GM12878 (cell line): ENCODE results near the gene TSC22D3. TPM values are rescaled to one million over a fixed set of nuclear protein-coding genes. Genes with fewer than 3 reads are reported as not detected.

ENCODE experiments used
- ATAC-seq: fragments of 200-7000 bp; cut with Tn5 transposase; 3 replicates; pipeline ENCODE4 v1.9.1; 2020; ENCODE audit warnings: mild to moderate bottlenecking, moderate library complexity
- BruUV-seq: library from RNA; stranded (reverse); fragments of 400-500 nt; replicated peaks from 2 replicates; lab custom pipeline; 2021; lab: Mats Ljungman, UMichigan
- CTCF ChIA-PET: fragments of 300-600 bp; sonication (Branson Sonifier 250); formaldehyde crosslinking; extraction: SDS; loops from one replicate; lab custom pipeline; 2021; ENCODE audit warnings: inconsistent platforms; lab: Yijun Ruan, JAX
- POLR2A ChIA-PET: fragments of 350-600 bp; formaldehyde crosslinking; extraction: SDS; loops from one replicate; lab custom pipeline; 2021; ENCODE audit warnings: inconsistent platforms; lab: Charles Lee
- RAD21 ChIA-PET: fragments of 300-600 bp; sonication (Branson Sonifier 250); formaldehyde crosslinking; loops from one replicate; lab custom pipeline; 2023; ENCODE audit warnings: antibody characterized with exemption; ENCODE audit not compliant: unreplicated experiment; lab: Charles Lee
- SMC1A ChIA-PET: fragments of 300-600 bp; sonication (Branson Sonifier 250); formaldehyde crosslinking; loops from one replicate; lab custom pipeline; 2023; ENCODE audit not compliant: unreplicated experiment, uncharacterized antibody; lab: Charles Lee
- DNase-seq: peaks from one replicate; pipeline ENCODE4 v3.0.0-alpha.2; 2011; ENCODE audit warnings: low read depth, low spot score
- FAIRE-seq: peaks from 3 replicates; lab custom pipeline; 2011; peaks lifted over from hg19 to GRCh38; lab: Jason Lieb, UNC
- H2AFZ ChIP-seq: 2 replicates; pipeline ENCODE4 v1.6.0; 2011; ENCODE audit warnings: low read depth, low read length, control low read depth; ENCODE audit not compliant: control insufficient read depth
- H3K27ac ChIP-seq: 2 replicates; pipeline ENCODE4 v1.5.1; 2011; ENCODE audit warnings: control low read depth; ENCODE audit not compliant: control insufficient read depth, insufficient read depth
- H3K27me3 ChIP-seq, 2 experiments: replicated peaks in 1 of 2; 2 replicates each; pipeline versions ENCODE4 v1.6.0 to v1.6.1; 2011; ENCODE audit warnings: low read length in 1 of 2; ENCODE audit not compliant: control insufficient read depth in 2 of 2, insufficient read depth in 2 of 2
- H3K36me3 ChIP-seq, 2 experiments: 2 replicates each; pipeline ENCODE4 v1.5.1; 2011; ENCODE audit warnings: low read length in 1 of 2; ENCODE audit not compliant: control insufficient read depth in 2 of 2, insufficient read depth in 2 of 2
- H3K4me1 ChIP-seq: 2 replicates; pipeline ENCODE4 v1.6.1; 2011; ENCODE audit warnings: mild to moderate bottlenecking, low read length, moderate library complexity, mixed read lengths; ENCODE audit not compliant: control insufficient read depth, insufficient read depth
- H3K4me2 ChIP-seq: 2 replicates; pipeline ENCODE4 v1.6.0; 2011; ENCODE audit warnings: control low read depth; ENCODE audit not compliant: control insufficient read depth, insufficient read depth
- H3K4me3 ChIP-seq: fragments of 200-600 bp; sonication (generic); 2 replicates; pipeline ENCODE4 v1.5.1; 2016
- H3K79me2 ChIP-seq: 2 replicates; pipeline ENCODE4 v1.6.0; 2011; ENCODE audit warnings: low read length; ENCODE audit not compliant: control insufficient read depth, insufficient read depth
- H3K9ac ChIP-seq: 2 replicates; pipeline ENCODE4 v1.8.0; 2011; ENCODE audit warnings: low read length, control low read depth, mixed read lengths; ENCODE audit not compliant: control insufficient read depth, insufficient read depth
- H3K9me3 ChIP-seq: replicated peaks from 3 replicates; pipeline ENCODE4 v1.5.1; 2011; ENCODE audit warnings: mild to moderate bottlenecking, low read length; ENCODE audit not compliant: control insufficient read depth, insufficient read depth
- H4K20me1 ChIP-seq: 2 replicates; pipeline ENCODE4 v1.6.0; 2011; ENCODE audit not compliant: control insufficient read depth, insufficient read depth
- BCLAF1 ChIP-seq: fragments of 450-650 bp; IDR thresholded peaks from 2 replicates; pipeline ENCODE4 v1.6.1; 2017; ENCODE audit warnings: antibody characterized with exemption, mild to moderate bottlenecking, moderate library complexity
- EP300 ChIP-seq, 2 experiments: fragments of 150-350 bp in 1 of 2; IDR thresholded peaks; 2 replicates each; pipeline ENCODE4 v1.6.1; 2011 to 2012; ENCODE audit warnings: low read depth in 2 of 2, low read length in 2 of 2, borderline replicate concordance in 1 of 2, improper control_type of control experiment in 1 of 2, inconsistent platforms in 1 of 2; ENCODE audit not compliant: control insufficient read depth in 1 of 2
- HDAC2 ChIP-seq: fragments of 200-600 bp; sonication (generic); IDR thresholded peaks from 2 replicates; pipeline ENCODE4 v1.6.1; 2017
- IKZF1 ChIP-seq: fragments of 450-650 bp; conservative IDR thresholded peaks from 2 replicates; pipeline ENCODE4 v1.6.1; 2017; ENCODE audit warnings: antibody characterized with exemption, mild to moderate bottlenecking
- JUNB ChIP-seq: IDR thresholded peaks from 2 replicates; pipeline ENCODE4 v1.6.1; 2016; ENCODE audit warnings: antibody characterized with exemption, mild to moderate bottlenecking
- LARP7 ChIP-seq: fragments of 450-650 bp; IDR thresholded peaks from 2 replicates; pipeline ENCODE4 v1.6.1; 2017; ENCODE audit warnings: mild to moderate bottlenecking
- MXI1 ChIP-seq: fragments of 150-350 bp; IDR thresholded peaks from 2 replicates; pipeline ENCODE4 v1.6.1; 2011; ENCODE audit warnings: low read depth, mild to moderate bottlenecking, inconsistent platforms, low read length, improper control_type of control experiment
- NFXL1 ChIP-seq: fragments of 450-650 bp; IDR thresholded peaks from 2 replicates; pipeline ENCODE4 v1.6.1; 2017; ENCODE audit warnings: antibody characterized with exemption, mild to moderate bottlenecking, borderline replicate concordance
- NFYA ChIP-seq: IDR thresholded peaks from 2 replicates; pipeline ENCODE4 v1.6.1; 2011; ENCODE audit warnings: low read depth, mild to moderate bottlenecking, low read length, improper control_type of control experiment, borderline replicate concordance
- PKNOX1 ChIP-seq: fragments of 450-650 bp; IDR thresholded peaks from 2 replicates; pipeline ENCODE4 v1.6.1; 2016; ENCODE audit warnings: mild to moderate bottlenecking
- RAD51 ChIP-seq: fragments of 450-650 bp; IDR thresholded peaks from 2 replicates; pipeline ENCODE4 v1.6.1; 2016; ENCODE audit warnings: moderate library complexity, mild to moderate bottlenecking, inconsistent platforms
- RCOR1 ChIP-seq: conservative IDR thresholded peaks from 2 replicates; pipeline ENCODE4 v1.6.1; 2012; ENCODE audit warnings: low read depth, low read length, improper control_type of control experiment
- SIX5 ChIP-seq: IDR thresholded peaks from 2 replicates; pipeline ENCODE4 v1.6.1; 2011; ENCODE audit warnings: mild to moderate bottlenecking, low read depth, low read length, moderate library complexity; ENCODE audit not compliant: severe bottlenecking
- TCF7 ChIP-seq: IDR thresholded peaks from 2 replicates; pipeline ENCODE4 v1.6.1; 2014; ENCODE audit warnings: antibody characterized with exemption, borderline replicate concordance
- WRNIP1 ChIP-seq: IDR thresholded peaks from 2 replicates; pipeline ENCODE4 v1.6.1; 2011; ENCODE audit warnings: low read depth, low read length, improper control_type of control experiment, borderline replicate concordance
- ZNF622 ChIP-seq: fragments of 450-650 bp; IDR thresholded peaks from 2 replicates; pipeline ENCODE4 v1.6.1; 2017; ENCODE audit warnings: mild to moderate bottlenecking, inconsistent platforms
- WGBS: methylation state at CpG from one replicate; pipeline ENCODE4 v1.1.6; 2016; ENCODE audit warnings: low lambda C conversion rate; ENCODE audit not compliant: insufficient replicate concordance, insufficient coverage; ENCODE audit errors: missing lambda C conversion rate; 5-methylcytosine and 5-hydroxymethylcytosine counted together
- in situ Hi-C: fragments of 300-500 bp; cut with MboI; formaldehyde crosslinking; loops from 9 replicates; pipeline ENCODE4 v1.14.3; 2018; ENCODE audit warnings: mixed read lengths
- intact Hi-C: fragments of 100-400 bp; cut with micrococcal nuclease; formaldehyde crosslinking; loops from one replicate; pipeline ENCODE4 v1.14.2; 2022; ENCODE audit not compliant: unreplicated experiment
- polyA plus RNA-seq, 11 experiments: library from polyadenylated mRNA; depleted of rRNA in 4 of 11; unstranded in 6 of 11; stranded (reverse) in 5 of 11; fragments of >200 nt; fragmentation: Nextera tagmentation in 4 of 11; fragmentation: Illumina TruSeq in 1 of 11; extraction: Ambion mirVana in 4 of 11; extraction: Trizol in 1 of 11; gene quantifications; 1 replicate in 1 of 11; 2 replicates in 10 of 11; pipeline versions ENCODE4 v1.2.1 to v1.2.3, GENCODE V29; 2011 to 2016; ENCODE audit warnings: inconsistent platforms in 2 of 11, missing spikeins in 2 of 11, low read depth in 1 of 11
- total RNA-seq, 4 experiments: library from RNA; depleted of rRNA in 3 of 4; stranded (reverse); fragments of >200 nt in 3 of 4; fragmentation: Illumina TruSeq in 1 of 4; extraction: Trizol in 1 of 4; gene quantifications; 2 replicates each; pipeline versions ENCODE4 v1.2.1 to v1.2.3, GENCODE V29; 2013 to 2021

Gene TSC22D3
- total and polyA plus RNA-seq, 10 of the 15 experiments (the other 5 are each of a cell fraction or from before 2014, with no cell fraction given), result 4.6 to 122 (median 16.1) TPM

DNA sequence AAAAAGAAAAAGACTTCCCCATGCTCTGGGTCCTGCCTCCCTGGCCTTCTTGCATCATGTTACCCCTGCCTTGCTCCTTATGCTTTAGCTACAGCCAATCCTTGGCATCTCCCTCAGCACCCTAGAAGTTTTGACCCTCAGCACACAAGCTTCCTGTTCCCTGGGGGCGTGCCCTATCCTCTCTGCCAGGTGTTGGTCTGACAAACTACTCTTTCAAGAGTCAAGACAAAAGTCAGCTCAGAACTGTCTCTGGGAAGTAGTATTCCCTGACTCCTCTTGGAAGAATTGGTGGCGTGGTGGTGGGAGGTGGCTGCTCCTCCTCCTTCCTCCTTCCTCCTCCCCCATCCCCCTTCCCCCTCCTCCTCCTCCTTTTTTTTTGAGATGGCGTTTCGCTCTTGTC lies 106.3 kb downstream of the TSC22D3 start:
- H2AFZ ChIP-seq, result no peak overlapping the region
- ChIA-PET CTCF (interaction anchor here (1.9 to 8.6 kb wide), 3 partner anchors 11 to 107 kb away, joined by 9 to 136 read pairs (median 32); partner anchors contain the start of genes NCBP2L and TSC22D3), SMC1A (interaction anchor here (1.3 to 15.8 kb wide), 6 partner anchors 9 to 109 kb away, joined by 3 to 149 read pairs (median 4); partner anchors contain the start of genes NCBP2L and TSC22D3), POLR2A (interaction anchor here (0.7 kb wide), 1 partner anchor 70 kb away, joined by 5 read pairs; no protein-coding TSS in a partner anchor)
- no peak overlapping the region for H3K27ac ChIP-seq
- no peaks in the 10 kb centered on the region for H3K9me3 ChIP-seq
- in situ Hi-C loops (loop anchor here (10.0 kb wide), 1 partner anchor 226 kb away; no protein-coding TSS in a partner anchor), intact Hi-C loops (no loop called here)
- H3K4me2 ChIP-seq, result no peak overlapping the region
- no peak for DNase-seq
- H3K27me3 ChIP-seq, result no peaks in the 10 kb centered on the region
- no peak overlapping the region for H3K4me3 ChIP-seq
- ATAC-seq, result no peak
- TF ChIP-seq TCF7 (no peak), PKNOX1 (no peak), RAD51 (no peak), BCLAF1 (no peak), ZNF622 (no peak), HDAC2 (no peak), MXI1 (no peak), NFYA (no peak), LARP7 (no peak), WRNIP1 (no peak), NFXL1 (no peak), RCOR1 (no peak), JUNB (no peak), SIX5 (no peak), IKZF1 (no peak), EP300 (IDR thresholded peaks at IDR 0.05; ENCODE audit: borderline replicate concordance in 1 of 2, control insufficient read depth in 1 of 2, low read depth in 2 of 2, low read length in 2 of 2) (no peak)
- TF ChIP-seq, all 136 proteins: peak for 0
- no peaks in the 10 kb centered on the region; a peak in 1 of 4 replicates for H3K36me3 ChIP-seq
- no peaks in the 10 kb centered on the region for H3K79me2 ChIP-seq
- RAD21 ChIA-PET, result interaction anchor here (0.7 to 1.2 kb wide), 4 partner anchors 30 to 108 kb away, joined by 3 to 4 read pairs (median 3); partner anchors contain the start of gene NCBP2L
- no TSS peak for BruUV-seq
- H3K4me1 ChIP-seq, result peaks cover 10% of the 10 kb centered on the region
- 33% methylated on average over 2 of the region's 4 CpGs for WGBS
- no peak for FAIRE-seq
- H3K9ac ChIP-seq, result no peak overlapping the region
- no peaks in the 10 kb centered on the region for H4K20me1 ChIP-seq
